Effector memory CD8-positive, alpha-beta T cell (primary cell): ENCODE results near the gene FLRT1.

ENCODE experiments used
- ATAC-seq: fragments of 150-1000 bp; cut with Tn5 transposase; replicated peaks from 2 replicates; pipeline ENCODE4 v1.10.0; 2021; ENCODE audit warnings: mild to moderate bottlenecking, moderate library complexity
- DNase-seq, 3 experiments: peaks; one replicate each; pipeline ENCODE4 v3.0.0; 2021
- H3K27ac Mint-ChIP-seq, 2 donors: one replicate each; pipeline ENCODE4 v1.8.0; 2022; ENCODE audit warnings: mild to moderate bottlenecking in 2 of 2, mixed read lengths in 2 of 2, moderate library complexity in 2 of 2
- H3K27me3 Mint-ChIP-seq, 2 donors: one replicate each; pipeline ENCODE4 v1.8.0; 2022; ENCODE audit warnings: mixed read lengths in 2 of 2
- H3K36me3 Mint-ChIP-seq: one replicate; pipeline ENCODE4 v1.8.0; 2022; ENCODE audit warnings: mild to moderate bottlenecking, moderate library complexity, mixed read lengths; ENCODE audit not compliant: insufficient read depth
- H3K4me1 Mint-ChIP-seq, 2 donors: one replicate each; pipeline ENCODE4 v1.8.0; 2022; ENCODE audit warnings: low read depth in 2 of 2, mixed read lengths in 2 of 2
- H3K4me3 Mint-ChIP-seq, 2 donors: one replicate each; pipeline ENCODE4 v1.8.0; 2022; ENCODE audit warnings: mild to moderate bottlenecking in 2 of 2, mixed read lengths in 2 of 2, moderate library complexity in 2 of 2
- H3K9me3 Mint-ChIP-seq, 2 donors: one replicate each; pipeline ENCODE4 v1.8.0; 2022; ENCODE audit warnings: mixed read lengths in 2 of 2

FLRT1 gene

GRCh38 chr11:64049509-64049908 lies 13.8 kb downstream of the FLRT1 start:
- no peak for DNase-seq
- H3K27me3 Mint-ChIP-seq = no peaks in the 10 kb centered on the region
- no peaks in the 10 kb centered on the region for H3K36me3 Mint-ChIP-seq
- H3K9me3 Mint-ChIP-seq = no peaks in the 10 kb centered on the region
- no peak overlapping the region for H3K27ac Mint-ChIP-seq
- no peak for ATAC-seq
- H3K4me1 Mint-ChIP-seq = no peaks in the 10 kb centered on the region
- H3K4me3 Mint-ChIP-seq = no peak overlapping the region

GRCh38 chr11:64051297-64051696 lies 15.6 kb downstream of the FLRT1 start:
- Mint-ChIP-seq H3K36me3 (no peaks in the 10 kb centered on the region), H3K27me3 (no peaks in the 10 kb centered on the region), H3K4me1 (peaks cover 0 to 2% of the 10 kb centered on the region in 2 donors), H3K9me3 (no peaks in the 10 kb centered on the region), H3K4me3 (no peak overlapping the region), H3K27ac (no peak overlapping the region)
- ATAC-seq (no peak), DNase-seq (no peak)

- ATAC-seq (no peak), DNase-seq (no peak)
- Mint-ChIP-seq H3K36me3 (no peaks in the 10 kb centered on the region), H3K4me3 (no peak overlapping the region), H3K27ac (no peak overlapping the region), H3K27me3 (no peaks in the 10 kb centered on the region), H3K4me1 (peaks cover 0 to 2% of the 10 kb centered on the region in 2 donors), H3K9me3 (no peaks in the 10 kb centered on the region)
Measured at GRCh38 chr11:64052436-64052835, 16.7 kb downstream of the FLRT1 start.

- Mint-ChIP-seq H3K27ac (no peak overlapping the region), H3K36me3 (no peaks in the 10 kb centered on the region), H3K9me3 (no peaks in the 10 kb centered on the region), H3K4me3 (no peak overlapping the region), H3K27me3 (no peaks in the 10 kb centered on the region), H3K4me1 (peaks cover 0 to 2% of the 10 kb centered on the region in 2 donors)
- ATAC-seq (no peak), DNase-seq (no peak)
Measured at GRCh38 chr11:64052938-64053622, 17.3 kb downstream of the FLRT1 start.

- no peak for DNase-seq
- H3K27ac Mint-ChIP-seq = no peak overlapping the region
- H3K4me1 Mint-ChIP-seq = peaks cover 0 to 2% of the 10 kb centered on the region in 2 donors
- no peaks in the 10 kb centered on the region for H3K9me3 Mint-ChIP-seq
- no peak for ATAC-seq
- no peak overlapping the region for H3K4me3 Mint-ChIP-seq
- H3K27me3 Mint-ChIP-seq = no peaks in the 10 kb centered on the region
- no peaks in the 10 kb centered on the region for H3K36me3 Mint-ChIP-seq
Measured at GRCh38 chr11:64053699-64054098, 18.0 kb downstream of the FLRT1 start.

- H3K36me3 Mint-ChIP-seq = no peaks in the 10 kb centered on the region
- DNase-seq (no peak), ATAC-seq (no peak)
- H3K9me3 Mint-ChIP-seq = no peaks in the 10 kb centered on the region
- H3K27ac Mint-ChIP-seq = no peak overlapping the region
- H3K27me3 Mint-ChIP-seq = no peaks in the 10 kb centered on the region
- peaks cover 0 to 2% of the 10 kb centered on the region in 2 donors for H3K4me1 Mint-ChIP-seq
- no peak overlapping the region for H3K4me3 Mint-ChIP-seq
Measured at GRCh38 chr11:64055077-64055476, 19.3 kb downstream of the FLRT1 start.

- no peak for ATAC-seq
- Mint-ChIP-seq H3K27ac (peak overlapping the region in 1 of 2 donors; percentile 32), H3K27me3 (peaks cover 5 to 7% of the 10 kb centered on the region in 2 donors), H3K4me3 (no peak overlapping the region), H3K36me3 (no peaks in the 10 kb centered on the region), H3K4me1 (peaks cover 4 to 5% of the 10 kb centered on the region in 2 donors), H3K9me3 (no peaks in the 10 kb centered on the region)
- DNase-seq = no peak
Measured at GRCh38 chr11:64056213-64056785, 20.6 kb downstream of the FLRT1 start.

GRCh38 chr11:64056861-64057260 lies 21.1 kb downstream of the FLRT1 start:
- no peak for DNase-seq
- Mint-ChIP-seq H3K9me3 (no peaks in the 10 kb centered on the region), H3K27ac (peak overlapping the region in 1 of 2 donors; percentile 32), H3K36me3 (no peaks in the 10 kb centered on the region), H3K4me1 (peaks cover 4 to 6% of the 10 kb centered on the region in 2 donors), H3K4me3 (no peak overlapping the region), H3K27me3 (peaks cover 10 to 12% of the 10 kb centered on the region in 2 donors)
- ATAC-seq = no peak

- H3K4me3 Mint-ChIP-seq = no peak overlapping the region
- peaks cover 18 to 22% of the 10 kb centered on the region in 2 donors for H3K27me3 Mint-ChIP-seq
- DNase-seq = no peak
- H3K9me3 Mint-ChIP-seq = no peaks in the 10 kb centered on the region
- no peak overlapping the region for H3K27ac Mint-ChIP-seq
- H3K36me3 Mint-ChIP-seq = no peaks in the 10 kb centered on the region
- H3K4me1 Mint-ChIP-seq = peaks cover 8 to 11% of the 10 kb centered on the region in 2 donors
- no peak for ATAC-seq
Measured at GRCh38 chr11:64057890-64058289, 22.2 kb downstream of the FLRT1 start.

GRCh38 chr11:64058494-64058893 lies 22.8 kb downstream of the FLRT1 start:
- no peaks in the 10 kb centered on the region for H3K9me3 Mint-ChIP-seq
- peaks cover 8 to 11% of the 10 kb centered on the region in 2 donors for H3K4me1 Mint-ChIP-seq
- DNase-seq (no peak), ATAC-seq (no peak)
- H3K4me3 Mint-ChIP-seq = peak overlapping the region in 1 of 2 donors; percentile 21
- H3K27me3 Mint-ChIP-seq = peaks cover 24 to 29% of the 10 kb centered on the region in 2 donors
- no peak overlapping the region for H3K27ac Mint-ChIP-seq
- H3K36me3 Mint-ChIP-seq = no peaks in the 10 kb centered on the region

GRCh38 chr11:64059339-64060140 lies 23.8 kb downstream of the FLRT1 start:
- Mint-ChIP-seq H3K36me3 (no peaks in the 10 kb centered on the region), H3K9me3 (no peaks in the 10 kb centered on the region), H3K27me3 (peaks cover 24 to 38% of the 10 kb centered on the region in 2 donors), H3K4me1 (peaks cover 8 to 11% of the 10 kb centered on the region in 2 donors), H3K27ac (no peak overlapping the region), H3K4me3 (peak overlapping the region in 1 of 2 donors; percentile 21)
- no peak for DNase-seq
- ATAC-seq = no peak

GRCh38 chr11:64060263-64060860 lies 24.6 kb downstream of the FLRT1 start:
- Mint-ChIP-seq H3K27me3 (peaks cover 30 to 46% of the 10 kb centered on the region in 2 donors), H3K4me3 (peak overlapping the region; percentile 71 to 77), H3K4me1 (peaks cover 8% of the 10 kb centered on the region in 2 donors), H3K27ac (no peak overlapping the region), H3K9me3 (no peaks in the 10 kb centered on the region), H3K36me3 (no peaks in the 10 kb centered on the region)
- DNase-seq = no peak
- ATAC-seq = no peak

- peak; percentile 70 for ATAC-seq
- Mint-ChIP-seq H3K27me3 (peaks cover 30 to 46% of the 10 kb centered on the region in 2 donors), H3K4me3 (peak overlapping the region; percentile 71 to 77), H3K36me3 (no peaks in the 10 kb centered on the region), H3K4me1 (peaks cover 8% of the 10 kb centered on the region in 2 donors), H3K27ac (no peak overlapping the region), H3K9me3 (no peaks in the 10 kb centered on the region)
- peak; percentile 24 to 26 (median 25) for DNase-seq
Measured at GRCh38 chr11:64060861-64061444, 25.2 kb downstream of the FLRT1 start.
